SK-N-MC (cell line): ENCODE results near the gene LHFPL6.

Experiments
- DNase-seq: peaks from one replicate; pipeline ENCODE4 v3.0.0-alpha.2; 2011; ENCODE audit warnings: low read depth, low spot score
- H3K27ac ChIP-seq: fragments of 200-600 bp; sonication (generic); 2 replicates; pipeline ENCODE4 v1.5.1; 2016; ENCODE audit warnings: mixed run types
- H3K36me3 ChIP-seq: fragments of 200-600 bp; sonication (generic); 2 replicates; pipeline ENCODE4 v1.6.1; 2017; ENCODE audit warnings: antibody characterized with exemption, low read length, mixed read lengths; ENCODE audit not compliant: insufficient read depth
- H3K4me3 ChIP-seq: fragments of 200-600 bp; sonication (generic); 2 replicates; pipeline ENCODE4 v1.5.1; 2016
- H3K9ac ChIP-seq: fragments of 200-600 bp; sonication (generic); 2 replicates; pipeline ENCODE4 v1.8.0; 2017; ENCODE audit warnings: mixed run types, mixed read lengths; ENCODE audit not compliant: insufficient read length
- H3K9me3 ChIP-seq: fragments of 200-600 bp; sonication (generic); 2 replicates; pipeline ENCODE4 v1.6.1; 2017; ENCODE audit warnings: low read depth, mild to moderate bottlenecking, antibody characterized with exemption, low read length, moderate library complexity, mixed read lengths
- EZH2 ChIP-seq: fragments of 200-600 bp; sonication (generic); IDR thresholded peaks from one replicate; pipeline ENCODE4 v1.6.1; 2017; ENCODE audit warnings: antibody characterized with exemption
- FOXP2 ChIP-seq: optimal IDR thresholded peaks from 2 replicates; pipeline ENCODE3; 2011; ENCODE audit warnings: mild to moderate bottlenecking, moderate library complexity; ENCODE audit not compliant: insufficient read depth; ENCODE audit errors: extremely low read length, control extremely low read depth
- POLR2AphosphoS5 ChIP-seq: IDR thresholded peaks from 2 replicates; pipeline ENCODE4 v1.6.1; 2012; ENCODE audit warnings: mild to moderate bottlenecking, low read depth, low read length, borderline replicate concordance

The LHFPL6 gene

GRCh38 chr13:39296193-39296592 lies 306.8 kb downstream of the LHFPL6 start:
- DNase-seq, result no peak
- Histone ChIP-seq H3K36me3 (no peaks in the 10 kb centered on the region), H3K27ac (no peak overlapping the region), H3K4me3 (no peak overlapping the region), H3K9ac (no peak overlapping the region), H3K9me3 (no peaks in the 10 kb centered on the region)
- TF ChIP-seq FOXP2 (no peak), EZH2 (no peak), POLR2AphosphoS5 (no peak)
